ENCODE results near the gene OR5K1.

DNA sequence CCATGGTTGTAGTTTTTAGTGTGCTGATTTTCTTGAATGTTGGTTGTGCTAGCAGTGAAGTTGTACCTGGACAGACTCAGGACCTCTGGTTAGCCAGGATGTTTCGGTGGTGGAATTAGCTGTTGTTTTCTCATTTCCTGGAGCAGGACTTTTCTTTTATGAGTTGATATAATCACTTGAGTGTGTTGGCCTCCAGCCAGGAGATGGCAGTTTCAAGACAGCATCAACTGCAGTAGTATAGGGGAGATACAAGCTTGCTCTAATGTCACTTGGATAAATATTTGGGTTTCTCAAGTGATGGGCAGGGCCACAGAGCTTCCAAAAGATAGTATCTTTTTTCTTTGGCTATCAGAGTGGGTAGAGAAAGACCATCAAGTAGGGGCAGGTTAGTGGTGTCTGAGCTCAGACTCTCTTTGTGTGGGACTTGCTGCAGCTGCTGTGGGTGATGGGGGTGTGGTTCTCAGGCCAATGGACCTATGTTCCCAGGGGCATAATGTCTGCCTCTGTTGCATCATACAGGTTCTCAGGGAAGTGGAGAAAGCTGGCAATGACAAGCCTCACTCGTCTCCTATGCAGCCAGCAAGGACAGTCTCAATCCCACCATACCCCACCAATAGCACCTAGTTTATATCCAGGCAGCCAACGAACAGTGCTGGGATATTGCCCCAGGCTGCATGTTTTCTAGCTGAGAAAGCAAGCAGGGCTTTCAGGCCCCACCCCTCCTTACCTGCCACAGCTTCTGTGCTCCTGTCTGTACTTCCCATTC, 19.9 kb downstream of the OR5K1 start:
- TF ChIP-seq POLR2AphosphoS5 (IDR thresholded peaks at IDR 0.05; ENCODE audit: low read depth, low read length) (no peak), POLR2A (IDR thresholded peaks at IDR 0.05; ENCODE audit: low read depth, low read length) (no peak), TAF1 (IDR thresholded peaks at IDR 0.05; ENCODE audit: borderline replicate concordance, low read depth, low read length) (no peak)
